Bronchial epithelial cell (primary cell): ENCODE results near the gene NRL. TPM values are rescaled to one million over a fixed set of nuclear protein-coding genes. Genes with fewer than 3 reads are reported as not detected.

ENCODE experiments used
- DNase-seq: peaks from one replicate; pipeline ENCODE4 v3.0.0-alpha.2; 2010; ENCODE audit warnings: low read depth
- FAIRE-seq: peaks from 2 replicates; lab custom pipeline; 2011; peaks lifted over from hg19 to GRCh38; lab: Jason Lieb, UNC
- H3K27me3 ChIP-seq: 2 replicates; pipeline ENCODE4 v1.5.1; 2011; ENCODE audit warnings: low read length; ENCODE audit not compliant: control insufficient read depth, insufficient read depth
- H3K36me3 ChIP-seq: 2 replicates; pipeline ENCODE4 v1.5.1; 2011; ENCODE audit warnings: low read length; ENCODE audit not compliant: control insufficient read depth, insufficient read depth
- H3K4me3 ChIP-seq: 2 replicates; pipeline ENCODE4 v1.5.1; 2011; ENCODE audit warnings: mild to moderate bottlenecking, low read depth, low read length, control low read depth
- CTCF ChIP-seq: IDR thresholded peaks from 2 replicates; pipeline ENCODE4 v1.5.1; 2011; ENCODE audit warnings: mild to moderate bottlenecking, moderate library complexity, low read length, control low read depth, inconsistent platforms; ENCODE audit not compliant: insufficient read depth, severe bottlenecking
- total RNA-seq: library from RNA; depleted of rRNA; stranded (reverse); fragments of >200 nt; gene quantifications from 2 replicates; pipeline ENCODE4 v1.2.1, GENCODE V29; 2014

NRL gene
- total RNA-seq, 1 donor from 2014 or later: 0.79 TPM

- H3K27me3 ChIP-seq: no peaks in the 10 kb centered on the region
- no peak for TF ChIP-seq CTCF
- H3K4me3 ChIP-seq: no peak overlapping the region
- FAIRE-seq: no peak
- peaks cover 1% of the 10 kb centered on the region for H3K36me3 ChIP-seq
- no peak for DNase-seq
These were observed 17.4 kb upstream of the NRL start for GRCh38 chr14:24132061-24132685.

- H3K27me3 ChIP-seq: no peaks in the 10 kb centered on the region
- H3K4me3 ChIP-seq: no peak overlapping the region
- no peak for TF ChIP-seq CTCF
- H3K36me3 ChIP-seq: peaks cover 1% of the 10 kb centered on the region
- DNase-seq (no peak), FAIRE-seq (no peak)
These were observed 16.8 kb upstream of the NRL start for GRCh38 chr14:24131549-24131966.

- Histone ChIP-seq H3K27me3 (no peaks in the 10 kb centered on the region), H3K4me3 (no peak overlapping the region), H3K36me3 (peaks cover 1% of the 10 kb centered on the region)
- DNase-seq (no peak), FAIRE-seq (no peak)
- no peak for TF ChIP-seq CTCF
These were observed 16.2 kb upstream of the NRL start for GRCh38 chr14:24130717-24131548.

GRCh38 chr14:24130380-24130716 is 15.6 kb upstream of the NRL start, which contains the start of gene FITM1:
Gene FITM1, plus strand, starts transcription at chr14:24130659. Its CDS starts 905 bp downstream, at chr14:24131564.
- no peak for FAIRE-seq
- no peak for TF ChIP-seq CTCF
- Histone ChIP-seq H3K4me3 (no peak within 1 kb of the TSS), H3K36me3 (peaks cover 1% of the 10 kb centered on the region), H3K27me3 (no peaks in the 10 kb centered on the region)
- no peak for DNase-seq

- peaks cover 1% of the 10 kb centered on the region for H3K36me3 ChIP-seq
- no peak for TF ChIP-seq CTCF
- no peaks in the 10 kb centered on the region for H3K27me3 ChIP-seq
- FAIRE-seq (no peak), DNase-seq (no peak)
- H3K4me3 ChIP-seq: no peak overlapping the region
These were observed 14.8 kb upstream of the NRL start for GRCh38 chr14:24129410-24129998.
